ENCODE measurements around the gene GSC. TPM values are rescaled to one million over a fixed set of nuclear protein-coding genes. Genes with fewer than 3 reads are reported as not detected.
A peak's percentile ranks its signal among the peaks of the same experiment; 100 is the strongest.

The GSC gene
- total RNA-seq, 4 donors from 2014 or later = 0.58 to 7.4 (median 0.90) TPM; not detected in 1

DNA sequence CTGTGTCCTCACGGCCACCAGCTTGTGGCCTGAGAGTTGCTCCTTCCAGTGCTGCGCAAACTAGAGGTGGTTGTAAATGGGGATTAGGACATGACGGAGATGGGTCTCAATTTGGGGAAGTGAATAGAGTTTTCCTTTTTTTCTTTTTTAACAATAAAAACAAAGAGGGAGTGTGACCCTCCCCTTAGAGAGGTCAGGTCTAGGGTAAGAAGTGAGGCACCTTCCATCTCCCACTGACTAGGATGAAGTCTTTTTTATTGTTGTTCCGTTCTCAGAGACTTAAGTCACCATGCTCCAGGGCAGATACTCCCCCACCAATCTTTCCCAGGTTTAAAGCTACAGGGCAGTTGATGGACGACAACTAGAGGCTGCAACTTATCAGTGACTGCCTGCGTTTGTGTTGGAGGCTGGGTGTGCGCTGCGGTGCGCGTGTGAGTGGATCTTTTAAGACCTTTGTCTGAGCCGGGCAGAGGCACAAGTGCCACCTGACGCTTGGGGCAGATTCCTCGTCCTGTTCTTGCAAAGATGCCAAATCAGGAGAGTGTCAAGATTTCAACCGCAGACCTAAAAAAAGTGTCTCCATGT is 2.1 kb upstream of the GSC start:
- Histone ChIP-seq H3K27ac (no peak overlapping the region), H3K27me3 (peaks cover 3 to 77% of the 10 kb centered on the region in 2 donors), H3K36me3 (no peaks in the 10 kb centered on the region), H3K4me3 (no peak overlapping the region), H3K4me1 (peaks cover 0 to 22% of the 10 kb centered on the region in 2 donors), H3K9me3 (no peaks in the 10 kb centered on the region)
- no peak for DNase-seq
- intact Hi-C loops (cut with DNase I; ENCODE audit: low total_unique reads) = no loop called here
- TF ChIP-seq POLR2A (IDR thresholded peaks at IDR 0.05) = no peak
- TF ChIP-seq, protein P1, sequence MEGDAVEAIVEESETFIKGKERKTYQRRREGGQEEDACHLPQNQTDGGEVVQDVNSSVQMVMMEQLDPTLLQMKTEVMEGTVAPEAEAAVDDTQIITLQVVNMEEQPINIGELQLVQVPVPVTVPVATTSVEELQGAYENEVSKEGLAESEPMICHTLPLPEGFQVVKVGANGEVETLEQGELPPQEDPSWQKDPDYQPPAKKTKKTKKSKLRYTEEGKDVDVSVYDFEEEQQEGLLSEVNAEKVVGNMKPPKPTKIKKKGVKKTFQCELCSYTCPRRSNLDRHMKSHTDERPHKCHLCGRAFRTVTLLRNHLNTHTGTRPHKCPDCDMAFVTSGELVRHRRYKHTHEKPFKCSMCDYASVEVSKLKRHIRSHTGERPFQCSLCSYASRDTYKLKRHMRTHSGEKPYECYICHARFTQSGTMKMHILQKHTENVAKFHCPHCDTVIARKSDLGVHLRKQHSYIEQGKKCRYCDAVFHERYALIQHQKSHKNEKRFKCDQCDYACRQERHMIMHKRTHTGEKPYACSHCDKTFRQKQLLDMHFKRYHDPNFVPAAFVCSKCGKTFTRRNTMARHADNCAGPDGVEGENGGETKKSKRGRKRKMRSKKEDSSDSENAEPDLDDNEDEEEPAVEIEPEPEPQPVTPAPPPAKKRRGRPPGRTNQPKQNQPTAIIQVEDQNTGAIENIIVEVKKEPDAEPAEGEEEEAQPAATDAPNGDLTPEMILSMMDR (IDR thresholded peaks at IDR 0.05) = no peak

DNA sequence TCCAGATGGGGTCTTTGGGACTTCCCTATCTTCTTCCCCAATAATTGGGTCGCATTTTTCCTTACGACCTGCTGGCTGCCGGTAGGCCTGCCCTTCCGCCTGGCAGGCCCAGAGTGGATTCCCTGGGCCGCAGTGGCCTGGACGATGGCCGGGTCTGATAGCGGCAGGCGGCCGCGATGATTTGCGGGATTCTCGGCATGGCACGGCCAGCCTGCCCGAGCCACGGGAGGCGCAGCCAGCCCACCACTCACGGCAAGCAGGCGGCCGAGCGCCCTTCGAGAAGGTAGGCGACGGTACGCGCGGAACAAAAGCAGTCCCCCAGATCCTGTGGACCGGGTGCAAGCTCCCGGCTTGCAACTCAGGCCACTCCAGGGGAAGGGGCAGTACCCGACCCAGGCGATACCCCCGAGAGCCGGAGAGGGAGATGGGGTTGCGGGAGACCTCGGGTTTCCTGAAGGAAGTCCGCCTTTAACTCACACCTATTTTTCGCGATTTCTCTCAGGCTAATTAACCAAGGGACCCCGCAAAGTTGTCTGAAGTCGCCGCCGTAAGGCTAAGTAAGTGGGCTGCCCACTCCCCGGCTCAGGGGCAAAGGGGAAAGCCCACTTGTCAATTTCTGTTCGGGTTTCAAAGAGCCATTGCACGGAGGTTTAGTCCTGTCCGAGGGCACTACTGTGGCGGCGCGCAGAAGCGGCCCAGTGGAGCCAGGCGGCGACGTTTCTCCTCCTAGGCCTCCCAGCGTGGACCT is 1.4 kb upstream of the GSC start:
- Histone ChIP-seq H3K36me3 (no peaks in the 10 kb centered on the region), H3K27ac (no peak overlapping the region), H3K9me3 (no peaks in the 10 kb centered on the region), H3K27me3 (peaks cover 3 to 72% of the 10 kb centered on the region in 2 donors), H3K4me1 (peaks cover 0 to 22% of the 10 kb centered on the region in 2 donors), H3K4me3 (no peak overlapping the region)
- intact Hi-C loops (cut with DNase I; ENCODE audit: low total_unique reads) = no loop called here
- no peak for TF ChIP-seq POLR2A (IDR thresholded peaks at IDR 0.05)
- TF ChIP-seq, protein P1 (IDR thresholded peaks at IDR 0.05) = no peak
- DNase-seq = no peak

DNA sequence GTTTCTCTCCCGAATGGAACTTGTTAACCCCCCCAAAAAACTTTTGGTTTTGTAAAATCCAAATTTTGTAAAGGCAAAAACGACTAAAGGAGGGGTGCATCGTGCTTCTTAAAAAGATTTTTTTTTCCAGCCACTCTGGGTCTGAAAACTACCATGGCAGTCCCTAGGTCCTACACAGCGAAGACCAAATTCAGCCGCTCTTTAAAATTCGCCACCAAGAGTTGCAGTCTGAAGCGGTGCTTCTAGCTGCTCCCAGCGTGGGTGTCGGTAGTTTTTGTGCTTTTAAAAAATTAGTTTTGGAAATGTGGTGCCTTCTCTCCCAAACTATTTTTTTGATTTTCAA is 873 bp upstream of the GSC start:
- Histone ChIP-seq H3K4me1 (peaks cover 0 to 22% of the 10 kb centered on the region in 2 donors), H3K9me3 (no peaks in the 10 kb centered on the region), H3K4me3 (no peak overlapping the region), H3K27me3 (peaks cover 3 to 67% of the 10 kb centered on the region in 2 donors), H3K27ac (no peak overlapping the region), H3K36me3 (no peaks in the 10 kb centered on the region)
- TF ChIP-seq, protein P1 (IDR thresholded peaks at IDR 0.05) = no peak
- no peak for TF ChIP-seq POLR2A (IDR thresholded peaks at IDR 0.05)
- intact Hi-C loops (cut with DNase I; ENCODE audit: low total_unique reads) = no loop called here
- DNase-seq = no peak

DNA sequence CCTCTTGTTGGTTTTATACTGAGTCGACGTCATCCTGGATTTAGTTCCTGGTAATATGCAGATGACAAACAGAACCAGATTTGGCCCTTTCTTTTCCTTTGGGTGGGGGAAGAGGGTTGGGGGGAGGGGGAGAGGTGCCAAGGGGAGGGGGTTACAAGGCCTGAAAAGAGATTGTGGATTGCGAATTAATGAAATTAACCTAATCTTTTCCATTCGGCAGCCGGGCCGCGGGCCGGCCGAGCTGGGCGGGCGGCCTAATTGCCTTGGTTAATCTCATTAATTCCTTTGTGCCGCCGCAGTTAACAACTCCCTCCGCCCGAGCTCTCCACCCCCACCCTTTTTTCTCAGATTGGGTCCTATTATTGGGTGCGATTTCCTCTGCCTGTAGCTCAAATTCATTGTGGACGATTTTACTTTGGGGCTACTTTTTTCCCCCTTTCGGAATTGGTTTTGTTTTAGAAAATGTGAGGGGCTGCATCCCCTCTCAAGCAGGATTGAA is 387 bp upstream of the GSC start:
- no peak for TF ChIP-seq POLR2A (IDR thresholded peaks at IDR 0.05)
- TF ChIP-seq, protein P1 (IDR thresholded peaks at IDR 0.05) = no peak
- no peak for DNase-seq
- peak overlapping the region; percentile 31 to 47 for H3K4me3 ChIP-seq
- H3K4me1 ChIP-seq = peaks cover 0 to 22% of the 10 kb centered on the region in 2 donors
- H3K9me3 ChIP-seq = no peaks in the 10 kb centered on the region
- H3K36me3 ChIP-seq = no peaks in the 10 kb centered on the region
- H3K27me3 ChIP-seq = peaks cover 3 to 62% of the 10 kb centered on the region in 2 donors
- intact Hi-C loops (cut with DNase I; ENCODE audit: low total_unique reads) = no loop called here
- H3K27ac ChIP-seq = no peak overlapping the region

Measured in uterus (tissue), 4 donors.